Stomach smooth muscle (tissue), 2 donors: ENCODE measurements around the gene P2RX6.

Experiments used
- H3K27ac ChIP-seq: one replicate; pipeline ENCODE4 v1.7.0; 2013; ENCODE audit warnings: mild to moderate bottlenecking, low read length, inconsistent platforms
- H3K27me3 ChIP-seq, 2 donors: one replicate each; pipeline ENCODE4 v1.7.0; 2013; ENCODE audit warnings: low read length in 2 of 2; ENCODE audit not compliant: insufficient read depth in 2 of 2, control insufficient read depth in 1 of 2
- H3K36me3 ChIP-seq, 2 donors: one replicate each; pipeline ENCODE4 v1.7.0; 2013; ENCODE audit warnings: low read length in 2 of 2; ENCODE audit not compliant: control insufficient read depth in 2 of 2, insufficient read depth in 2 of 2
- H3K4me1 ChIP-seq: one replicate; pipeline ENCODE4 v1.7.0; 2013; ENCODE audit warnings: low read length; ENCODE audit not compliant: control insufficient read depth, insufficient read depth
- H3K4me3 ChIP-seq, 2 donors: one replicate each; pipeline ENCODE4 v1.7.0; 2013; ENCODE audit warnings: low read length in 2 of 2
- H3K9ac ChIP-seq, 2 donors: one replicate each; pipeline ENCODE4 v1.7.0; 2013; ENCODE audit warnings: low read length in 2 of 2, mild to moderate bottlenecking in 1 of 2
- H3K9me3 ChIP-seq, 2 donors: one replicate each; pipeline ENCODE4 v1.7.0; 2013; ENCODE audit warnings: low read length in 2 of 2; ENCODE audit not compliant: control insufficient read depth in 2 of 2
- donor health status: healthy.
- donor health status: Pancreatic carcinoma.

P2RX6 gene

DNA sequence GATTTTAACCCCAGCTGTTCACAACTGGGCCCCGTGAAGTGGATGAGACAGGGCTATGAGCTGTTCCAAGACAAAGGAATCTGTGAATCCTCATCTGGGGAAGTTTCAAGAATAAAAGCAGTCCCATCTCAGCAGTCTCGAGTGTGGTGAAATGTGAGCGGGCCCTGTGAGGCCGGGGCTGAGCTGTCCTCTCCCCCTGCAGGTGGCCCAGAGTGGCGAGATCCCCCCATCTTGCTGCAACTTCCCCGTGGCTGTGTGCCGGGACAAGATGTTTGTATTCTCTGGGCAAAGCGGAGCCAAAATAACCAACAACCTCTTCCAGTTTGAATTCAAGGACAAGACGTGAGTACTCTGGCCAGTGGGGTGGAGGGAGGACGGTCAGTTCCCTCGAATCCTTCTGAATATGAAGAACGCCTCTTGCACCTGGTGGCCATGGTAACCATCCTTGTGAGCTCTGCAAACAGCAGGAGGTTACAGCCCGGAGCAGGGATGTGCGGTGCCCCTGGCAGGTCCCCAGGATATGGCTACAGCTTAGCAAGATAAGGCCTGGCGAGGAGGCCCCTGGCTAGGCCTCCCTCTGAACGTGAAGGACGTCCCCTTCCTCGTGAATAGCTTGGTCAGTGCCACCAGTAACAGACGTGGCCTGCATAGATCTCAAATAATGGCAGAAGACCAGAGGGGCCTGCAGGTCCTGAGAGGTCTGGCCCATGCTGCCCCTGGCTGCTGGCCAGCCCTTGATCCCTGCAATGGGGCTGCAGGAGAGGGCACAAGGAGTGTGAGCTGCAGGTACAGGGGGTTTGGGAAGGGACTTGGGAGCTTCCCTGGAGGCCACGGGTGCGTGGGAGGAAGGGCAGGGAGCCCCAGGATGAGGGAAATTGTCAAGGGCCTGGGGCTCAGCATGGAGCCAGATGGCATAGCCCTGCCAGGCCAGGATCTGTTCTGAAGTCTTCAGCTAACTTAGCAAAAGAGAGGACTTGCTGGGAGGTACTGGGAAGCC is 24.5 kb upstream of the P2RX6 start:
- no peak overlapping the region for H3K27ac ChIP-seq
- peaks cover 3% of the 10 kb centered on the region for H3K4me1 ChIP-seq
- H3K9me3 ChIP-seq, result no peaks in the 10 kb centered on the region
- H3K36me3 ChIP-seq, result peaks cover 24 to 46% of the 10 kb centered on the region in 2 donors
- H3K9ac ChIP-seq, result no peak overlapping the region
- no peak overlapping the region for H3K4me3 ChIP-seq
- no peaks in the 10 kb centered on the region for H3K27me3 ChIP-seq

DNA sequence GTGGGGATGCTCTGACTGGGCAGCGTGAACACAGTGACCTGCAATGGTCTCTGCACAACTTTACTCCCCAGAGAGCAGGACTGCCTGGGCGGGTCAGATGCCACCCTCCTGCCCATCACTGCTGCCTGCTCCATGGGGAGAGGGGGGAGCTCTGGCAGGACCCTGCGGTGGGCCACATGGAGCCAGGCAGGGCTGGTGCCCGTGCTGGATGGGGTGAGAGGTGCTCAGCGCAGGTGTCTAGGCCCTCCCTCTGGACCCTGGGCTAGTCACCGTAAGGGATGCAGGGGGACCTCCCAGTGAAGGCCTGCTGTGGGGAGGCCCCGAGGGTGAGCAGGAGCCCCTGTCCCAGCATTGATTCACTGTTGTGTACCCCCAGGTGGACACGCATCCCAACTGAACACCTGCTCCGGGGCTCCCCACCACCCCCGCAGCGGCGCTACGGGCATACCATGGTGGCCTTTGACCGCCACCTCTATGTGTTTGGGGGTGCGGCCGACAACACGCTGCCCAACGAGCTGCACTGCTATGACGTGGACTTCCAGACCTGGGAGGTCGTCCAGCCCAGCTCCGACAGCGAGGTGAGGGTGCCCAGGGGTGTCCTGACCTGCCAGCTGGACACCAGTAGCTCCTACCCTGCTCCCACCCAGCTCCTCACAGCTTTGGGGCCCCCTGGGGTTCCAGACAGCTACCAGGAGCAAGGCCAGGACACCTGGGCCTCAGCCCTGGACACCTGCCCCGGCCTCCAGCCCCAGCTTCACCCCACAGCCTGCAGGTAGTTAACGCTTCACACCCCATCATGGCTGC is 23.5 kb upstream of the P2RX6 start:
- Histone ChIP-seq H3K36me3 (peaks cover 21 to 41% of the 10 kb centered on the region in 2 donors), H3K9me3 (no peaks in the 10 kb centered on the region), H3K4me3 (no peak overlapping the region), H3K4me1 (peaks cover 3% of the 10 kb centered on the region), H3K9ac (no peak overlapping the region), H3K27ac (no peak overlapping the region), H3K27me3 (no peaks in the 10 kb centered on the region)

DNA sequence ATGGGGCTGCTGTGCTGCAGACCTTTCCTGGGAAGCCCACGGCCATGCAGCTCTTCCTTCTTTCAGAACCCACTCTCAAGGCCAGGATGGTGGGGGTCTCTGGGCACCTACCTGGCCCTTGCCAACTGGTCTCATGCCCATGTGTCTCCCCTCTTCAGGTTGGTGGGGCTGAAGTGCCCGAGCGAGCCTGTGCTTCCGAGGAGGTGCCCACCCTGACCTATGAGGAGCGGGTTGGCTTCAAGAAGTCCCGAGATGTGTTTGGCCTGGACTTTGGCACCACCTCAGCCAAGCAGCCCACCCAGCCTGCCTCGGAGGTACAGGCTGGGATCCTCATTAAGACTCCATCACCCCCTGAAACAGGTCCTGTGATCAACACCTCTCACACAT is 22.9 kb upstream of the P2RX6 start:
- peaks cover 21 to 44% of the 10 kb centered on the region in 2 donors for H3K36me3 ChIP-seq
- H3K9ac ChIP-seq, result no peak overlapping the region
- no peak overlapping the region for H3K27ac ChIP-seq
- H3K9me3 ChIP-seq, result no peaks in the 10 kb centered on the region
- H3K4me3 ChIP-seq, result no peak overlapping the region
- H3K4me1 ChIP-seq, result peaks cover 3% of the 10 kb centered on the region
- H3K27me3 ChIP-seq, result no peaks in the 10 kb centered on the region

DNA sequence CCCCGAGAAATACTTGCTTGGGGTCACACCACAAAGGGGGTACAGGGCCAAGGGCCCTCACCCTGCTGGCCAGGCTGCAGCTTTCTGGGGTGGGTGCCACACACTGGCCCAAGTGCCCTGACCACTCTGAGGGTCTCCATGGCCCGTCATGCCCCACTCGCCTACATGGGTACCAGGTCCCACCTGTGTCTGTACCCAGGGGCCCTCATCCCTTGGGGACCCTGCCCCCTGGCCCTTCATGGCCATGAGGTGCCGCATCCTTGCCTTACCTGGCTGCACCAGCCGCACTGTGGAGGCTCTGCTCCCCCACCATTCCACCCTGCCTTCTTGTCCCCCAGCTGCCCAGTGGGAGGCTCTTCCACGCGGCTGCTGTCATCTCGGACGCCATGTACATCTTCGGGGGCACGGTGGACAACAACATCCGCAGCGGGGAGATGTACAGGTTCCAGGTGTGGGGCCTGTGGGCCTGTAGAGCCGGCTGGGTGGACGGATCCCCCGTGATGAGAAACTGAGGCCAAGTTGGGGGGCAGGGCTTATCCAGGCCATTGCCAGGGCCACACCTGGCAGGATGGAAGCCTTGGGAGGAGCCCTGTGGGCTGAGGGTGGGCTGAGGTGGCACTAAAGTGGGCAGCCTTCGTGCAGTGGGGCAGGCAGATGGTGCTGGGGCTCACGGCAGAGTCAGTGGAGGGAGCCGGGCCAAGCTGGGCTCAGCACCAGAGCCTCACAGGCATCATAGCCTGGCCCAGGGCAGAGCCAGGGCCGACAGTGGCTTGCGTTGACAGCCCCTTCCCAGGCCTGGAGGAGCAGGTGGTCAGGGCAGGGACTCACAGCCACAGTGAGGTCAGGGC is 22.3 kb upstream of the P2RX6 start:
- Histone ChIP-seq H3K9ac (no peak overlapping the region), H3K27ac (no peak overlapping the region), H3K27me3 (no peaks in the 10 kb centered on the region), H3K4me3 (no peak overlapping the region), H3K4me1 (peaks cover 3% of the 10 kb centered on the region), H3K36me3 (peaks cover 17 to 48% of the 10 kb centered on the region in 2 donors), H3K9me3 (no peaks in the 10 kb centered on the region)

DNA sequence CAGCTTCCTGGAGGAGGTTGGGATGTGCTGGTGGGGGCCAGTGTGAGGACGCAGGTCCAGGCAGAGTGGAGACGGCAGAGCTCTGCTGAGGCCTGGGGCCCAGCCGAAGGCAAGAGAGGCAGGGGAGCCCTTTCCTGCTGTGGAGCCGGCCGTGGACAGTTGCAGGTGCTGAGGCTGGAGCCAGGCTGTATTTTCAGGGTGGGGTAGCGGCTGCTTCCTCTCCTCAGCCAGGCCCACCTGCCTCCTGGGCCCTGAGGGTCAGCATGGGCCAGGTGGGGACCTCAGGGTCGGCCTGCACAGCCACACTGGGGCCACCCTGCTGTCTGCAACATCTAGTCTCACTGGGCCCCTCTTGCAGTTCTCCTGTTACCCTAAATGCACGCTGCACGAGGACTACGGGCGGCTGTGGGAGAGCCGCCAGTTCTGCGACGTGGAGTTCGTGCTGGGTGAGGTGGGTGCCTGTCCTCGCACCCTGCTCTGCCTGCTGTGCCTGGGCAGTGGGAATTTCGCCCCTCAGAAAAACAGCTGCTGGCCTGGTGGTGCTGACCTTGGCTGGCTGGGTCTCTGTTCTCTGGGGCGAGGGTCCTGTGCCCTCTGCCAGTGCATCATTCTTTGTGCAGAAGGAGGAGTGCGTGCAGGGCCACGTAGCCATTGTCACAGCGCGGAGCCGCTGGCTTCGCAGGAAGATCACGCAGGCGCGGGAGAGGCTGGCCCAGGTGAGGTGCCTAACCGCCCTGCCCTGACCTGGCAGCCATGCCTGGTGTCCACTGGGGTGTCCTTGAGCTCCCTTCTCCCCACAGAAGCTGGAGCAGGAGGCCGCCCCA is 21.4 kb upstream of the P2RX6 start:
- Histone ChIP-seq H3K27me3 (no peaks in the 10 kb centered on the region), H3K9me3 (no peaks in the 10 kb centered on the region), H3K27ac (no peak overlapping the region), H3K4me1 (peaks cover 3% of the 10 kb centered on the region), H3K4me3 (no peak overlapping the region), H3K36me3 (peaks cover 16 to 42% of the 10 kb centered on the region in 2 donors), H3K9ac (no peak overlapping the region)

DNA sequence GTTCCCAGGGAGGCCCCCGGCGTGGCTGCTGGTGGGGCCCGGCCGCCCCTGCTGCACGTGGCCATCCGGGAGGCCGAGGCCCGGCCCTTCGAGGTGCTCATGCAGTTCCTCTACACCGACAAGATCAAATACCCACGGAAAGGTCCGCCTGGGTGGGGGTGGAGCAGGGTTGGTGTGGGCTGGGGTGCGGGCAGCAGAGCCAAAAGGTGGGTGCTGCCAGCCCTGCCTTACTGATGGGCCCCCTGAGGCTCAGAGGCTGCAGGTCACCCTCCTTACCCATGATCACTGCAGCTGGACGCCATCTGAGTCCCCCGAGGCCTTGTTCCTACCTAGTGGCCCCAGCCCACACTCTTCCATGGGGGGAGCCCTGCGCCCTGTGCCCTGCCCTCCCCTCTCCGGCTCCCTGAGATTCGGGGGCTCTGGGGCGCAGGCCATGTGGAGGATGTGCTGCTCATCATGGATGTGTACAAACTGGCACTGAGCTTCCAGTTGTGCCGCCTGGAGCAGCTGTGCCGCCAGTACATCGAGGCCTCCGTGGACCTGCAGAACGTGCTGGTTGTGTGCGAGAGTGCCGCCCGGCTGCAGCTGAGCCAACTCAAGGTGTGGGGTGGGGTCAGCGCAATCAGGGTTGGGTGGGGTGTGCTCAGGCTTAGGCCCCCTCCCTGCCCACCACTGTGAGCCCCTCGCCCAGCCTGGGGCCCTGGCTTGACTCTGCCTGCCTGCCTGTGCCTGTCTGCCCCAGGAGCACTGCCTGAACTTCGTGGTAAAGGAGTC is 20.6 kb upstream of the P2RX6 start:
- Histone ChIP-seq H3K9ac (no peak overlapping the region), H3K36me3 (peaks cover 18 to 43% of the 10 kb centered on the region in 2 donors), H3K4me1 (peaks cover 3% of the 10 kb centered on the region), H3K4me3 (no peak overlapping the region), H3K27me3 (no peaks in the 10 kb centered on the region), H3K27ac (no peak overlapping the region), H3K9me3 (no peaks in the 10 kb centered on the region)

DNA sequence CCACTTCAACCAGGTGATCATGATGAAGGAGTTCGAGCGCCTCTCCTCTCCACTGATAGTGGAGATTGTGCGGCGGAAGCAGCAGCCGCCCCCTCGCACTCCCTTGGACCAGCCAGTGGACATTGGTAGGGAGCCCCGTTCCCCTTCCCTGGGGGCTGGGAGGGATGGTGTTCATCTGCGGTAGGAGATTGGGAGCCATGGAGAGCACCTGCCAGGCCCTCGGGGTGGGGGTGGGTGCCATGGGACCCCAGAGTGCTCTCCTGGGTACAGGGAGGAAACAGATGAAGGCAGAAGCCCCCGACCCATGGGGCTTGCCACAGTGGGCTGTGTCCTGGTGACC is 20.1 kb upstream of the P2RX6 start:
- Histone ChIP-seq H3K4me3 (no peak overlapping the region), H3K9ac (no peak overlapping the region), H3K4me1 (peaks cover 8% of the 10 kb centered on the region), H3K27me3 (no peaks in the 10 kb centered on the region), H3K9me3 (no peaks in the 10 kb centered on the region), H3K27ac (no peak overlapping the region), H3K36me3 (peaks cover 18 to 46% of the 10 kb centered on the region in 2 donors)

DNA sequence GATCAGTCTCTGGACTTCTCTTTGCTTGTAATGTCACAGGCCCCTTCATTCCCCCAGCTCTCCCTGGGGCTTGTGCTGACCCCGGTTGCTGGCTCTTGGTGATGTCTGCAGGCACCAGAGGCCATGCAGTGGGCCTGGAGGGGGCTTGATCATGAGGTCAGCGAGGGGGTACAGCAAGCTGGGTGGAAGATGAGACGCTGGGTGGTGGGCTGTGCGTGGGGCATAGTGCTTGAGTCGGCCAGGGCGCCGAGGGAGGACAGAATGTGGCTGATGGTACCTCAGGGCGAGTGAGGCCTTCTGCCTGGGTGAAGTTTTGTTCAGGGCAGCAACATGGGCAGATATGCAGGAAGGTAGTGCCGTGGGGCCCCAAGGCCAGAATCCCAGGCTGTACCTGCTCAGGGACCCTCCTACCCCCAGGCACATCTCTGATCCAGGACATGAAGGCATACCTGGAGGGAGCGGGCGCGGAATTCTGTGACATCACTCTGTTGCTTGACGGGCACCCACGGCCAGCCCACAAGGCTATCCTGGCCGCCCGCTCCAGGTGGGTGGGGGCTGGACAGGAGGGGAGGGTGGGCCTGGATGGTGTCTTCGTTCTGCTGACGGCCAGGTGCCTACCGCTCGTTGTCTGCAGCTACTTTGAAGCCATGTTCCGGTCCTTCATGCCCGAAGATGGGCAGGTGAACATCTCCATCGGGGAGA is 19.5 kb upstream of the P2RX6 start:
- Histone ChIP-seq H3K9me3 (no peaks in the 10 kb centered on the region), H3K4me1 (peaks cover 14% of the 10 kb centered on the region), H3K4me3 (no peak overlapping the region), H3K27me3 (no peaks in the 10 kb centered on the region), H3K36me3 (peaks cover 18 to 43% of the 10 kb centered on the region in 2 donors), H3K27ac (no peak overlapping the region), H3K9ac (no peak overlapping the region)

DNA sequence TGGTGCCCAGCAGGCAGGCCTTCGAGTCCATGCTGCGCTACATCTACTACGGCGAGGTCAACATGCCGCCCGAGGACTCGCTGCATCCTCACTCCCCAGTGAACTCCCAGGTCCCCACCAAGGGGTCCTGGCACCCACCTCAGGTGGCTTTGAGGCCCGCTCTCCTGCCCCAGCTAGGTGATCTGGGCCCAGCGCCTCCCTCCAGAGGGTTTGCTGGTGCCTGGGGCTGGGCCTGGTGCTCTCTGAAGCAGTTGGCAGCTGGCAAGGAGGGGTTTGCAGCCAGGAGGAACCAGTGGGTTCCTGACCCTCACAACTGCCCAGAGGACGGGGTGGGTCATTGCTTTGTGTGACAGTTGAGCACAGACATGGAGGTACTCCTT is 18.9 kb upstream of the P2RX6 start:
- Histone ChIP-seq H3K9me3 (no peaks in the 10 kb centered on the region), H3K4me1 (peaks cover 19% of the 10 kb centered on the region), H3K4me3 (no peak overlapping the region), H3K36me3 (peaks cover 18 to 42% of the 10 kb centered on the region in 2 donors), H3K27ac (no peak overlapping the region), H3K27me3 (no peaks in the 10 kb centered on the region), H3K9ac (no peak overlapping the region)
